IMR-90 (cell line): Measurements from ENCODE around the gene KIFC3. TPM values are rescaled to one million over a fixed set of nuclear protein-coding genes. Genes with fewer than 3 reads are reported as not detected.
"Not testable (repeated sequence)": the region's sequence is repeated elsewhere in the genome, so short reads cannot be mapped to it uniquely, and the experiment has no call there.

Experiments
- ATAC-seq: fragments of 200-7000 bp; cut with Tn5 transposase; 2 replicates; pipeline ENCODE4 v1.9.1; 2020; ENCODE audit warnings: low read depth, mild to moderate bottlenecking, moderate library complexity
- BruUV-seq: library from RNA; stranded (reverse); fragments of 400-500 nt; replicated peaks from 2 replicates; lab custom pipeline; 2021; lab: Mats Ljungman, UMichigan
- CTCF ChIA-PET: fragments of 300-600 bp; formaldehyde crosslinking; extraction: SDS; loops from one replicate; lab custom pipeline; 2021; ENCODE audit warnings: antibody characterized with exemption; lab: Yijun Ruan, JAX
- POLR2A ChIA-PET: fragments of 300-600 bp; sonication (Branson Sonifier 250); formaldehyde crosslinking; loops from one replicate; lab custom pipeline; 2022; ENCODE audit warnings: antibody characterized with exemption; ENCODE audit not compliant: unreplicated experiment; lab: Charles Lee
- DNase-seq: peaks from one replicate; pipeline ENCODE4 v3.0.0; 2013
- H2AFZ ChIP-seq: replicated peaks from 2 replicates; pipeline ENCODE3; 2013; ENCODE audit warnings: low read length, mild to moderate bottlenecking; ENCODE audit not compliant: poor library complexity
- H2AK5ac ChIP-seq: 2 replicates; pipeline ENCODE4 v1.6.1; 2013; ENCODE audit warnings: low read depth, low read length, inconsistent platforms
- H2AK9ac ChIP-seq: replicated peaks from 2 replicates; pipeline ENCODE3; 2013; ENCODE audit warnings: mild to moderate bottlenecking, low read depth, low read length, moderate library complexity; ENCODE audit not compliant: poor library complexity
- H2BK120ac ChIP-seq: 2 replicates; pipeline ENCODE4 v1.6.1; 2013; ENCODE audit warnings: low read depth, low read length, inconsistent platforms
- H2BK15ac ChIP-seq: 3 replicates; pipeline ENCODE4 v1.6.1; 2013; ENCODE audit warnings: low read depth, low read length, inconsistent platforms
- H2BK20ac ChIP-seq: 2 replicates; pipeline ENCODE4 v1.6.1; 2013; ENCODE audit warnings: low read depth, mild to moderate bottlenecking, inconsistent platforms, low read length, moderate library complexity
- H2BK5ac ChIP-seq: 2 replicates; pipeline ENCODE4 v1.6.1; 2013; ENCODE audit warnings: mild to moderate bottlenecking, low read depth, low read length, inconsistent platforms; ENCODE audit not compliant: poor library complexity, severe bottlenecking
- H3K14ac ChIP-seq: replicated peaks from 2 replicates; pipeline ENCODE4 v1.6.1; 2013; ENCODE audit warnings: low read depth, low read length, inconsistent platforms
- H3K18ac ChIP-seq: 2 replicates; pipeline ENCODE4 v1.6.1; 2013; ENCODE audit warnings: low read depth, low read length, control low read depth
- H3K23ac ChIP-seq: 2 replicates; pipeline ENCODE4 v1.6.1; 2013; ENCODE audit warnings: low read depth, low read length, inconsistent platforms
- H3K27ac ChIP-seq: 2 replicates; pipeline ENCODE4 v1.5.1; 2013; ENCODE audit warnings: mild to moderate bottlenecking, control low read depth, low read length; ENCODE audit not compliant: insufficient read depth
- H3K27me3 ChIP-seq: 2 replicates; pipeline ENCODE4 v1.6.1; 2013; ENCODE audit warnings: low read length; ENCODE audit not compliant: control insufficient read depth, insufficient read depth
- H3K36me3 ChIP-seq: 2 replicates; pipeline ENCODE4 v1.6.1; 2013; ENCODE audit warnings: low read length, mixed read lengths; ENCODE audit not compliant: control insufficient read depth, insufficient read depth
- H3K4ac ChIP-seq: 2 replicates; pipeline ENCODE4 v1.6.1; 2013; ENCODE audit warnings: low read depth, low read length, inconsistent platforms
- H3K4me1 ChIP-seq: 2 replicates; pipeline ENCODE4 v1.6.1; 2013; ENCODE audit warnings: low read length, mixed read lengths; ENCODE audit not compliant: control insufficient read depth, insufficient read depth
- H3K4me2 ChIP-seq: 2 replicates; pipeline ENCODE4 v1.6.1; 2013; ENCODE audit warnings: low read depth, mild to moderate bottlenecking, control low read depth, low read length, moderate library complexity
- H3K4me3 ChIP-seq: 2 replicates; pipeline ENCODE4 v1.5.1; 2013; ENCODE audit warnings: low read depth, mild to moderate bottlenecking, control low read depth, low read length, moderate library complexity; ENCODE audit not compliant: insufficient read depth
- H3K56ac ChIP-seq: 2 replicates; pipeline ENCODE4 v1.6.1; 2013; ENCODE audit warnings: low read length, inconsistent platforms; ENCODE audit not compliant: insufficient read depth; ENCODE audit errors: extremely low read depth
- H3K79me1 ChIP-seq, 2 experiments: 2 replicates each; pipeline ENCODE4 v1.6.1; 2013; ENCODE audit warnings: low read length in 2 of 2, inconsistent platforms in 1 of 2, low read depth in 1 of 2
- H3K9ac ChIP-seq: 2 replicates; pipeline ENCODE4 v1.6.1; 2013; ENCODE audit warnings: low read depth, low read length, control low read depth
- H3K9me1 ChIP-seq: 2 replicates; pipeline ENCODE4 v1.6.1; 2013; ENCODE audit warnings: low read length, inconsistent platforms; ENCODE audit not compliant: insufficient read depth
- H3K9me3 ChIP-seq: 2 replicates; pipeline ENCODE4 v1.6.1; 2013; ENCODE audit warnings: low read length; ENCODE audit not compliant: control insufficient read depth, insufficient read depth
- H4K20me1 ChIP-seq: 2 replicates; pipeline ENCODE4 v1.6.1; 2013; ENCODE audit warnings: low read length, inconsistent platforms; ENCODE audit not compliant: insufficient read depth
- H4K5ac ChIP-seq: 2 replicates; pipeline ENCODE4 v1.6.1; 2013; ENCODE audit warnings: mild to moderate bottlenecking, low read depth, low read length, control low read depth
- H4K8ac ChIP-seq, 2 experiments: 2 replicates each; pipeline ENCODE4 v1.6.1; 2013; ENCODE audit warnings: low read depth in 2 of 2, low read length in 2 of 2, control low read depth in 1 of 2, inconsistent platforms in 1 of 2
- H4K91ac ChIP-seq: 2 replicates; pipeline ENCODE4 v1.6.1; 2013; ENCODE audit warnings: low read depth, low read length, inconsistent platforms; ENCODE audit not compliant: insufficient read depth
- FOS ChIP-seq: fragments of 150-350 bp; IDR thresholded peaks from 2 replicates; pipeline ENCODE4 v1.6.1; 2016; ENCODE audit warnings: low read depth, low read length
- WGBS, 2 experiments: methylation state at CpG; one replicate each; pipeline versions ENCODE4 v1.1.5 to v1.1.7; 2013; ENCODE audit warnings: missing lambda C conversion rate in 2 of 2; ENCODE audit not compliant: insufficient read length in 1 of 2; ENCODE audit errors: extremely low coverage in 2 of 2; 5-methylcytosine and 5-hydroxymethylcytosine counted together
- dilution Hi-C: fragments of 300-500 bp; cut with HindIII; formaldehyde crosslinking; loops from one replicate; pipeline ENCODE4 v1.14.3; 2018; ENCODE audit warnings: low sequenced_read_pairs; ENCODE audit not compliant: unreplicated experiment
- in situ Hi-C: fragments of 300-500 bp; cut with MboI; formaldehyde crosslinking; loops from 3 replicates; pipeline ENCODE4 v1.14.3; 2019; ENCODE audit warnings: low sequenced_read_pairs, inconsistent platforms, mixed read lengths
- intact Hi-C: fragments of 100-400 bp; cut with micrococcal nuclease; formaldehyde crosslinking; loops from 2 replicates; pipeline ENCODE4 v1.10.0; 2022
- polyA plus RNA-seq, 3 experiments: library from polyadenylated mRNA; depleted of rRNA; stranded (reverse); fragments of >200 nt; gene quantifications; 2 replicates each; pipeline ENCODE4 v1.2.3, GENCODE V29; 2012; ENCODE audit warnings: low replicate concordance in 1 of 3
- total RNA-seq: library from RNA; depleted of rRNA; stranded (reverse); fragments of >200 nt; gene quantifications from 2 replicates; pipeline ENCODE4 v1.2.3, GENCODE V29; 2012

Gene KIFC3
- total and polyA plus RNA-seq, 2 of the 4 experiments (the other 2 are of a cell fraction), result 48.6 to 62.5 TPM

GRCh38 chr16:57835439-57835838 is 33.1 kb upstream of the KIFC3 start:
- H3K9ac ChIP-seq, H2AK9ac ChIP-seq, BruUV-seq, H3K4me3 ChIP-seq, intact Hi-C loops, H2BK20ac ChIP-seq, H3K4ac ChIP-seq, H3K23ac ChIP-seq, H4K5ac ChIP-seq, H3K18ac ChIP-seq, H2BK120ac ChIP-seq, CTCF ChIA-PET, H3K9me1 ChIP-seq, dilution Hi-C loops, H3K4me1 ChIP-seq, H3K79me1 ChIP-seq, H2BK15ac ChIP-seq, H3K36me3 ChIP-seq, H3K27ac ChIP-seq, H3K56ac ChIP-seq, H4K91ac ChIP-seq, POLR2A ChIA-PET, H3K9me3 ChIP-seq, H2BK5ac ChIP-seq, H4K8ac ChIP-seq, H2AFZ ChIP-seq, in situ Hi-C loops, H3K27me3 ChIP-seq, H3K4me2 ChIP-seq, H2AK5ac ChIP-seq, H3K14ac ChIP-seq, H4K20me1 ChIP-seq: not testable (repeated sequence)
- WGBS, 2 experiments, result 26% methylated on average over 4 of the region's 4 CpGs; no CpG with 5 or more reads in 1 of the 2 experiments
- ATAC-seq (peak; percentile 82), DNase-seq (peak; percentile 65)
- TF ChIP-seq FOS, result 0 out of 2 replicates have a peak, but pooled peaks have one; percentile 17
